Ovary (tissue), 3 donors: ENCODE measurements around the gene KRTAP5-10.

Experiments used
- EP300 ChIP-seq: sonication (generic); formaldehyde crosslinking; IDR thresholded peaks from one replicate; pipeline ENCODE4 v1.6.1; 2017; ENCODE audit warnings: antibody characterized with exemption
- POLR2A ChIP-seq: fragments of 450-650 bp; IDR thresholded peaks from one replicate; pipeline ENCODE4 v1.6.1; 2017; ENCODE audit warnings: antibody characterized with exemption, mild to moderate bottlenecking, moderate library complexity
- TF ChIP-seq, protein P1 (sequence below), 3 donors: fragments of 450-650 bp in 2 of 3; fragments of 200-600 bp in 1 of 3; IDR thresholded peaks; one replicate each; pipeline versions ENCODE4 v1.5.1 to v1.8.0; 2016 to 2022; ENCODE audit warnings: antibody characterized with exemption in 3 of 3, mild to moderate bottlenecking in 1 of 3
- donor health status: DM: no; HTN: no; CAD: no.

DNA sequence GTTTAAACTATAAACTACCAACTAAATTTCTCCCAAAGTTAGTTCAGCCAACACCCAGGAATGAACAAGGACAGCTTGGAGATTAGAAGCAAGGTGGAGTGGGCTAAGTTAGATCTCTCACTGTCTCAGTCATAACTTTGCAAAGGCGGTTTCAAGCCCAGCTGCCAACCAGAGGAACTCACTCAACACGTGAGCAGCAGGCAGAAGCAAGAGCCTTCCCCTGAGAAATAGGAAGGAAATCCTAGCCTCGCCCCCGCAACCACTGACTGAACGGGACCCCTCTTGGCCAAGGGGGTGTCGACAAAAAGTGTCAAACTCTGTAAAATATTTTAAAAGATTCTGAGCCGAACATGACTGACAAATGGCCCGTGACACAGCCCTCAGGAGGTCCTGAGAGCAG is 21.5 kb upstream of the KRTAP5-10 start:
- TF ChIP-seq, protein P1, sequence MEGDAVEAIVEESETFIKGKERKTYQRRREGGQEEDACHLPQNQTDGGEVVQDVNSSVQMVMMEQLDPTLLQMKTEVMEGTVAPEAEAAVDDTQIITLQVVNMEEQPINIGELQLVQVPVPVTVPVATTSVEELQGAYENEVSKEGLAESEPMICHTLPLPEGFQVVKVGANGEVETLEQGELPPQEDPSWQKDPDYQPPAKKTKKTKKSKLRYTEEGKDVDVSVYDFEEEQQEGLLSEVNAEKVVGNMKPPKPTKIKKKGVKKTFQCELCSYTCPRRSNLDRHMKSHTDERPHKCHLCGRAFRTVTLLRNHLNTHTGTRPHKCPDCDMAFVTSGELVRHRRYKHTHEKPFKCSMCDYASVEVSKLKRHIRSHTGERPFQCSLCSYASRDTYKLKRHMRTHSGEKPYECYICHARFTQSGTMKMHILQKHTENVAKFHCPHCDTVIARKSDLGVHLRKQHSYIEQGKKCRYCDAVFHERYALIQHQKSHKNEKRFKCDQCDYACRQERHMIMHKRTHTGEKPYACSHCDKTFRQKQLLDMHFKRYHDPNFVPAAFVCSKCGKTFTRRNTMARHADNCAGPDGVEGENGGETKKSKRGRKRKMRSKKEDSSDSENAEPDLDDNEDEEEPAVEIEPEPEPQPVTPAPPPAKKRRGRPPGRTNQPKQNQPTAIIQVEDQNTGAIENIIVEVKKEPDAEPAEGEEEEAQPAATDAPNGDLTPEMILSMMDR (IDR thresholded peaks at IDR 0.05) = no peak
- TF ChIP-seq POLR2A (no peak), EP300 (no peak)
